Stimulated activated CD4-positive, alpha-beta T cell treated with anti-CD3 and anti-CD28 coated beads, Interleukin-4, amount 100 ng/mL, for 4 hours (primary cell): Measurements from ENCODE around the gene KCNA1.

Source experiments
- DNase-seq, 2 experiments: peaks; one replicate each; pipeline ENCODE4 v3.0.0-alpha.2; 2020

Gene KCNA1

DNA sequence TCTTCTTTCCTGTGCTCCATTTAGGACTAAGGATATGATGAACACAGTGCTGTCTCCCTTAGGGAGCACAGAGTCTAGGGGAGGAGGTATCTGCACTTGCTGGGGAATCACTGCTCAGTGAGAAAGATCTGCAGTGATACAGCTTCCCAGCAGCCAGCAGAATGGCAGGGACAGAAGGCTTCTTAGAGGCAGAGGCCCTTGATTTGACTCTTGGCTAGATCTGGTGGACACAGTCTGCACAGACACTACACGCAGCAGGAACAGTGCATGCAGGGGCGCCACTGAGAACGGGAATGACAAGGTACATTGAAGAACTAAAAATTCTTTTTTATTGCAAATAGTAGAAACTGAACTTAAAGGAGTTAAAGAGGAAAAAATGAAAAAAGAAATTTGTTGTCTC is 51.6 kb downstream of the KCNA1 start:
- DNase-seq, result no peak

DNA sequence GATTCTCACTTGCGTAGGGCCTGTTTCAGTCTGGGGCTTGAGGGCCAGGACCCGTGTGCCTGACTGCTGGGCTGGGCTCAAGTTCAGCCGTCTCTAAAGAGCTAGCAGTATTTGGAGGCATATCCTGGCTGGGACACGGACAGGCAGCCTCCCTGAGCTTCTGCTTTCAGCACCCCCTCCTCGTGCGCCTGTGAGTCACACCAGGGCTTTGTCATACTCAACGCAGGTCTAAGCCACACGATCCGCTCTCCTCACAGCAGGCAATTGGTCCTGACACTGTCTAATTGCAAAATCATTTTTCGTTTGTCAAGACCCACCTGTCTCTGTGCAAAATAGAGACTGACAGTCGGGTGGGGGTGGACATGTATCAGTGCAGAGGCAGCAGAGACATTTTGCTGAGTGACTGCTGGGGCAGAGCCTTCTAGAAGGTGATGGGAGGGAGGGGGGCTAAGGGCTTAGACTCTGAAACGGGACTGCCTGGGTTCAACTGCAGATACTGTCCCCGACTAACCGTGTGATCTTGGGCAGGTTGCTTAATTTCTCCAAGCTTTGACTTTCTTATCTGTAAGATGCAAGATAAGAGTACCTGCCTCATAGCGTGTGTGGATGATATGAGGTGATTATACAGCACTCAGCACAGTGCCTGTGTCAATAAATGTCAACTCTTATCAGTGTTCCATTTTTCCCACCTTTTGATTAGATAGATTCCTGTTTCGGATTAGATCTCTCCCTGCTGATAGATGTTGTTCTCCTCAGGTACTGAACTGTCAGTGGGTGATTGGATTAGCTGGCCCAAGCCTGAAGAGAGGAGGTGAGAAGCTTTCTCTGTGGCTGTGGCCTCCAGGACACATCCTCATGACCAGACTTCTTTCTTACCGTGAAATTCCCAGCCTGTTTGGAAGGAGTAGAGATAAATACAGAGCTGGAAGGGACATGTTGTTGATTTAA is 53.1 kb downstream of the KCNA1 start:
- no peak for DNase-seq
